ENCODE results near the gene EFTUD2.
A peak's percentile ranks its signal among the peaks of the same experiment; 100 is the strongest.

EFTUD2 gene

DNA sequence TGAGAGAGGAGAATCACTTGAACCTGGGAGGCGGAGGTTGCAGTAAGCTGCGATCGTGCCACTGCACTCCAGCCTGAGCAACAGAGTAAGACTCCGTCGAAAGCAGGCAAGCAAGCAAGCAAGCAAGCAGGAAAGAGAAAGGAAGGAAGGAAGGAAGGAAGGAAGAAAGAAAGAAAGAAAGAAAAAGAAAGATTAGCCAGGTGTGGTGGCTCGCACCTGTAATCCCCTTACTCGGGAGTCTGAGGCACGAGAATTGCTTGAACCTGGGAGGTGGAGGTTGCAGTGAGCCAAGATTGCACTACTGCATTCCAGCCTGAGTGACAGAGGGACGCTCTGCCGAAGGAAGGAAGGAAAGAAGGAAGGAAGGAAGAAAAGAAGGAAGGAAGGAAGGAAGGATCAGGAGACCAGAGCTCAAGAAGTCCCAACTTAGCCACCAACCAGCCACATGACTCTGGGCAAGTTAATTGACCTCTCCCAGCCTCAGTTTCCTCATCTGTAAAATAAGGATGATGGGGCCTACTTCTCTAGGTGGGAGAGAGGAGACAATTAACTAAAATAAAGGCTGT lies 9.6 kb upstream of the EFTUD2 start:
- H3K27me3 Mint-ChIP-seq (ENCODE audit: low read depth), result peaks cover 28% of the 10 kb centered on the region
- no peaks in the 10 kb centered on the region for H3K9me3 Mint-ChIP-seq
- H3K36me3 Mint-ChIP-seq (ENCODE audit: low read depth), result no peaks in the 10 kb centered on the region
- no peak overlapping the region for H3K4me3 Mint-ChIP-seq
- peaks cover 7% of the 10 kb centered on the region for H3K4me1 Mint-ChIP-seq (ENCODE audit: low read depth)
- H3K27ac Mint-ChIP-seq, result no peak overlapping the region

DNA sequence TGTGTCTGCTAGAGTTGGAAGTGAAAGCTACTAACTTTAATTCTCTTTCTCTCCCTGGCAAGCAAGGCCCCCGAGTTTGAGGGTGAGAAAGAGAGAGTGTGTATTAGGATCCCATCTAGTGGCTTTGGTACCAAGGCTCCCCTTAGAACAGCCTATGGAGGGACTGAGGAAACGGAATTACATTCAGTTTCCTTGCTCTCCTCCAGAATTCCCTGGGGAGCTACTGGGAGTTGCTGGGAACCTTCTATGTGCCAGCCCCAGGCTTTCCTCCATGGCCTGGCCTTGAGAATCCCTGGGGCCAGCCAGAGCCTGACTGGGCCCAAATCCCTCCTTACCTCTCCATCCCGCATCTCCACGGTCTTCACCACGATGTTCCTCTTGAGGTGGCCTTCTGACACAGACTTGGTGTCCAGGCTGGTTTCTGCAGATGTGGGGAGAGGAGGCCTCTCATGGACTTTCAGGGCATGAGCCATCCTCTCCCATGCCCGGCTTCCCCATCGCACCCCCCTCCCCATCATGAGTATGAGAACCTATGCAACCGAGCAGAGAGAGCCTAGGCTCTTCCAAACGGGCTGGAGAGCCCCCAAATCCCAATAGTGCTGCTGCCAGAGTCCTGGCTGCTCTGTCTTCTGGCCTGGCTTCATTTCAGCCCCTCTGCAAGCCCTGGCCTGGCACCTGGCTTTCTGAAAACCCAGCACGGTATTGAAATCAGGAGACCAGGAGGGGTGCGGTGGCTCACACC lies 8.7 kb upstream of the EFTUD2 start:
- Mint-ChIP-seq H3K4me3 (no peak overlapping the region), H3K4me1 (ENCODE audit: low read depth) (peaks cover 3% of the 10 kb centered on the region), H3K9me3 (no peaks in the 10 kb centered on the region), H3K27me3 (ENCODE audit: low read depth) (peaks cover 25% of the 10 kb centered on the region), H3K27ac (no peak overlapping the region), H3K36me3 (ENCODE audit: low read depth) (no peaks in the 10 kb centered on the region)

DNA sequence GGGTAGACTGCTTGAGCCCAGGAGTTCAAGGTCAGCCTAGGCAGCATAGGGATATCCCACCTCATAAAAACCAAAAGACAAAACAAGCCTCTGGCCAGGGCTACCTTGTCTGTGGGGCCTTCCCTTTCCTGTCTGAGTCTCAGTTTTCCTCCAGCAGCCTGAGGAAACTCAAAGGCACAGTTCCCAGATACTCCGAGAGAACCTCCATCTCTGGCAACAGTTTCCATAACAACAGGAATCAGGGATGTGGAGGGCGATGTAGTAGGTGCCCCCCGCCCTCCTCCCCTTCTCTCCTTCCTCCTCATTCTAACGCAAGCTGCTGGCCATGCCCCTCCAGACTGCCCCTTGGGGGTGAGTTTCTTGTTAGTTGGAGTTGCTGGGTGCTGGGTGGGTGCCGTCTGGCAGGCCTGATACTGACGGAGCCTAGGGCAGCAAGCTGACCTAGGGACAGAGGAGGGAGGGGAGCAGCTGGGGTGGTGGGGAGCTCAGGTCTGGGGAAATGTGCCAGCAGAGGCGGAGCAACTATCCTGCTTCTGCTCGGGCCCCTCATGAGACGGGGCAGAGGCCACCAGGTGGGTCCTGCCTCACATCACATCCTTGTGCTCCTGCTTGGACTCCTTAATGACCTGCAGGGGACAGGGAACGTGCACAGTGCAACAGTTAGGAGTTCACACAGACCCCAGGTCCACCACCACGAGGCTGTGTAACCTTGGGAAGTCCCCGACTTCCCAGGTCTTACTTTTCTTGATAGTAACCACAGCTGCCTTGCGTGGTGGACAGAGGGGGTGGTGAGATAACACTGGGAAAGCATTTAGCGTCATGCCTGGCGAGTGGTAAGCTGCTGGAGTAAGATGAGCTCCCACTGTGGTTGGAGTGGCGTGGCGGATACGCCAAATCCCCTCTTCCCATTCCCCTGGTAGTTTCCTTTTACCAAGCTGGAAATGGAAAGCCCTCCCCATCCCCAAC lies 7.8 kb upstream of the EFTUD2 start:
- Mint-ChIP-seq H3K36me3 (ENCODE audit: low read depth) (no peaks in the 10 kb centered on the region), H3K4me1 (ENCODE audit: low read depth) (no peaks in the 10 kb centered on the region), H3K4me3 (no peak overlapping the region), H3K27me3 (ENCODE audit: low read depth) (peaks cover 20% of the 10 kb centered on the region), H3K9me3 (no peaks in the 10 kb centered on the region), H3K27ac (no peak overlapping the region)

DNA sequence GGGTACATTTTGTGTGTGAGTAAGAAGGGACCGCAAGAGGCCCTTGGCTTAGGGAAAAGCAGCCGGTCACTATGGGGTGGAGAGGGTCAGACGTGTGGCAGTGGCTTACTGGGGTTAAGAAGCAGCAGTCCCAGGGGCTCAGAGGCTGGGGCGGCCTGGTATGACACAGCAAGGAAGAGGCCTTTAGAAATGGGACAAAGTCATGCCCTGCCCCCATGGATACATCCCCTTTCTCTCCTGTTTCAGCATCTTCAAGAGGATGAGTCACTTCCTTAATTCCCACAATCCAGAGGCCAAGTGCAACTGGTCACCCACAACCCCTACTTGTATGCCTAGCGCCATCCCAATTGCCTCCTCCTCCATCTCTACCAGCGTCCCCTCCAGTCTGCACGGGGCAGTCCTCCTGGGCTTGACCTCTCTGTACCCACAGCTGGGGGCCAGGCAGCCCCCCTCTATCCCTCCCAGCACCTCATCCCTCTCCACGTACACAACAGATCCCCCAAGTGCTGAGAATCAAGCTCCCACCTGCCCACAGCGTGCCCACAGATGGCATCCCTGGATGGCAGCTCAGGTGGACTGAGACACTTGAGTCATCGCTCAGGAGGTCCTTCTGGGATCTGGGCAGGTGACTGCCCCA lies 6.9 kb upstream of the EFTUD2 start:
- no peak overlapping the region for H3K4me3 Mint-ChIP-seq
- H3K4me1 Mint-ChIP-seq (ENCODE audit: low read depth), result no peaks in the 10 kb centered on the region
- peaks cover 23% of the 10 kb centered on the region for H3K27me3 Mint-ChIP-seq (ENCODE audit: low read depth)
- no peaks in the 10 kb centered on the region for H3K9me3 Mint-ChIP-seq
- no peaks in the 10 kb centered on the region for H3K36me3 Mint-ChIP-seq (ENCODE audit: low read depth)
- no peak overlapping the region for H3K27ac Mint-ChIP-seq

DNA sequence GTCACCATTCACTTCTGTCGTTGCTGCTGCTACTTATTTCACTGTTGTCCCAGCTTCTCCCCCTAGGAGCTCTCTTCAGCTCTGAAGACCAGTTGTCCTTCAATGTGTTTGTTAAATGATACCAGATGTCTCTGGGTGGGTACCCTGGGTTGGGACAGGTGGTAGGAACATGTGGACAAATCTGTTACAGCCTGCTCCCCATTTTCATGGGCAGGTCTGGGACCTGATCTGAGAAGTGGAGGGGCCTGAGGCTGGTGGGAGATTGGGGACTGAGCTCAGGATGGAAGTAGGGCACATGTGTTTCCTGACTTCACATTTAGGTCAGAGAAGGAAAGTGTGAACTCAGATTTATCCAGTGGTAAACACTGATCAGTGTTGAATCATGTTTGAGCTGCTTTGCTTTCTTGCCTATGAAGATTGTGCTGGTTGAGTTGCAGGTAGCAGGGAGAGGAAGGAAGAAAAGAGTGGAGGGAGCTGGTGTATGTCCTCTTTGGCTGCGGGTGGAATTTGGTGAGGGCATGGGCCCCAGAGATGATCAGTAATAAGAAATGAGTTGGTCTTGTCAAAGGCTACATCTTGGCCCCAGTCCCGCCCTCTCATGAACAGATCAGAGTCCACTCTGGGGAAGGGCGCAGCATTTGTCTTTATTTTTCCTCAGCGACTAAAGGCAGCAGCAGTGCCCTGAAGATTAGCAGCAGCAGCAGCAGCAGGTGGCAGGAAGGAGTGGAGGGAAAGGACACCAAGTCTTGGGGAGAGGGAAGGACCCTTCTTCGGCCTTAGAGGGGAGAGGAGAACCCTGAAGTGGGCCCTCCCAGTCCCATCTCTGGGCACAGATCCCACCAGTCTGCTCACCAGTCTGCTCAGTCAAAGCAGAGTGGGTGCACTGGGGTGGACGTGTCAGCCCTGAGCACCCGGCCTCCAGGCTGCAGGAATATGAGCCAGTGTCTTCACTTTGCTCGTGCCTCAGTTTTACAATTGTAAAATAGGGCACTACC lies 6.1 kb upstream of the EFTUD2 start:
- Mint-ChIP-seq H3K9me3 (no peaks in the 10 kb centered on the region), H3K27me3 (ENCODE audit: low read depth) (peaks cover 21% of the 10 kb centered on the region), H3K36me3 (ENCODE audit: low read depth) (no peaks in the 10 kb centered on the region), H3K4me1 (ENCODE audit: low read depth) (peaks cover 1% of the 10 kb centered on the region), H3K27ac (no peak overlapping the region), H3K4me3 (no peak overlapping the region)

DNA sequence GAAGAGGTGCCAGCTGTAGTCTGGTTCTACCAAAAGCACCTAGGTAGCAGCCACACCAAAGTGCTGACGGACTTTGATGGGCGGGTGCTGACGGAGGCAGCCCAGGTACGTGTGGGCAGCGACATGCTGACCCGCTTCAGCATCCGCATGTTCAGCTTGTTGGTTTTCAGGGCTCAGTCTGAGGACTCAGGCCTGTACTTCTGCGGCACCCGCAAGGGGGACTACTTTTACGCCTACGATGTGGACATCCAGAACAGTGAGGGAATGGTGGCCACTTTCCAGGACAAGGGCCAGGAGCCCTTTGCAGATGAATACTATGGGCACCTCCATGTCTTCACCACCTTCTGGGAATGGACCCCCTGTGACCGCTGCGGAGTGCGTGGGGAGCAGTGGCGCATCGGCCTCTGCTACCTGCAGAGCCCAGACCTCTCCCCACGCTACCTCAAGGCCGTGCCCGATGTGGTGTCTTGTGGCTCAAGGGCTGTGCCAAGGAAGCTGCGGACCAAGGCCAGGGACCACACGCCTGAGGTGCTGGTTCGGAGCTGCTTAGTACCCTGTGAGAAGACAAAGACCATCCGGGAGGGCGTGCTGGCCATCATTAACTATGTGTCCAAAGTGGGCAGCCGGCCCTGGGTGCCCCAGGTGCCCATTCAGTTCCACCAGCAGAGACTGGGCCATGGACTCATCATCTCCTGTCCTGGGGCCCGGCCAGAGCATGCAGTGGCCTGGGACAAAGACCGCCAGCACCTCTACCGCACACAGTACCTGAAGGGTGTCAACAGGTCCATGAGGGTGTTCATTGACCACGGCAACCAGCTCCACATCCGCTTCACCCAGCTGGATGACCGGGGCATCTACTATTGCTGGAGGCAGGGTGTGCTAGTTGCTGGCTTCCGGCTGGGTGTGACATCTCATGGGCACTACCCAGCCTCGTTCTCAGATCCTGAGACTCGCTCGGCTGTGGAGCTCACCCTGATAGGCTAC lies 5.0 kb upstream of the EFTUD2 start:
- no peak overlapping the region for H3K4me3 Mint-ChIP-seq
- H3K27ac Mint-ChIP-seq, result no peak overlapping the region
- no peaks in the 10 kb centered on the region for H3K9me3 Mint-ChIP-seq
- peaks cover 24% of the 10 kb centered on the region for H3K27me3 Mint-ChIP-seq (ENCODE audit: low read depth)
- H3K4me1 Mint-ChIP-seq (ENCODE audit: low read depth), result peaks cover 11% of the 10 kb centered on the region
- H3K36me3 Mint-ChIP-seq (ENCODE audit: low read depth), result no peaks in the 10 kb centered on the region

DNA sequence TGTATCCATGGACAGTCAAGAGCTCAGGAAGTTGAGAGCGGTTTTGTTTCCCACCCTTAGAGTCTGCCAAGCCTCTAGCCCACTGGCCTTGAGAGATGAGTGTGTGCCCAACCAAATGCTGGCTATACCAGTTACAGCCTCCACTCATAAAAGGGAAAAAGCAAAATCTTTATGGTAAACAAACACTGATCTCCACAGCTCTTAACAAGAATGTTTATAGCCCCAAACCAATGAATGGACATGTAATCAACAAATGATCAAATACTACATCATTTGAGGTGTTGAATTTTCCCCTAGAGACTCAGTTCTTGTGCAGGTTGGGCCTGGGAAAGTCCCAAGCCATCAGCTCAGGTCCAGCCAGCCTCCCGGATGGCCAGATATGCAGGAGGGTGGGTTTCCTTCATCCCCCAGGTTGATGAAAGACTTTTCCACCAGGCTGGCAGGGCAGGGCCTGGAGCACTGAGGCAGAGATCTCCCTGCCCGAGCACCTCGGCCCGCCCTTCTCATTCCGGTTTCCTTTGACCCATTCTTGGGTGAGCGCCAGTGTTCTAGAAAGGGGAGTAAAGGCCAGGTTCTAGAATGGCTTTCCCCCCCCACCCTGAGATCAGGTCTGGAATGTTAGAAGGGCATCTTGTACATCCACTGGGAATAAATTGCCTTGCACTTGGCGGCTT lies 3.9 kb upstream of the EFTUD2 start:
- H3K27ac Mint-ChIP-seq, result no peak overlapping the region
- peaks cover 16% of the 10 kb centered on the region for H3K4me1 Mint-ChIP-seq (ENCODE audit: low read depth)
- H3K27me3 Mint-ChIP-seq (ENCODE audit: low read depth), result peaks cover 21% of the 10 kb centered on the region
- H3K4me3 Mint-ChIP-seq, result no peak overlapping the region
- H3K9me3 Mint-ChIP-seq, result no peaks in the 10 kb centered on the region
- H3K36me3 Mint-ChIP-seq (ENCODE audit: low read depth), result peaks cover 3% of the 10 kb centered on the region

DNA sequence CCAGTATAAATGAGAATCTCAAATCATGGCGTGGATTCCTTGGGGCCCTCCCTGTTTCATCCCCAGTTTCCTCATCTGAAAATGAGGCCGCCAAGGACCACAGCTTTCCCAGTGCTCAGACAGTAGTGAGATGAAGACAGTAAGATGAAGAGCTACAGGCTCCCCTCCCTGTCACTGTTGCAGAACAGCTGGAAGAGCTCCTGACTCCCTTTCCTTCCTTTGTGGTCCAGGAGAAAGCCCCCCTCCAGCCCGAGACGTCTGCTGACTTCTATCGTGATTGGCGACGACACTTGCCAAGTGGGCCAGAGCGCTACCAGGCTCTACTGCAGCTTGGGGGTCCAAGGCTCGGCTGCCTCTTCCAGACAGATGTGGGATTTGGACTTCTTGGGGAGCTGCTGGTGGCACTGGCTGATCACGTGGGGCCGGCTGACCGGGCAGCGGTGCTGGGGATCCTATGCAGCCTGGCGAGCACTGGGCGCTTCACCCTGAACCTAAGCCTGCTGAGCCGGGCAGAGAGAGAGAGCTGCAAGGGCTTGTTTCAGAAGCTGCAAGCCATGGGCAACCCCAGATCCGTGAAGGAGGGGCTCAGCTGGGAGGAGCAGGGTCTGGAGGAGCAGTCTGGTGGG lies 3.0 kb upstream of the EFTUD2 start:
- Mint-ChIP-seq H3K27ac (no peak overlapping the region), H3K4me3 (no peak overlapping the region), H3K4me1 (ENCODE audit: low read depth) (peaks cover 16% of the 10 kb centered on the region), H3K36me3 (ENCODE audit: low read depth) (peaks cover 3% of the 10 kb centered on the region), H3K27me3 (ENCODE audit: low read depth) (peaks cover 21% of the 10 kb centered on the region), H3K9me3 (no peaks in the 10 kb centered on the region)

DNA sequence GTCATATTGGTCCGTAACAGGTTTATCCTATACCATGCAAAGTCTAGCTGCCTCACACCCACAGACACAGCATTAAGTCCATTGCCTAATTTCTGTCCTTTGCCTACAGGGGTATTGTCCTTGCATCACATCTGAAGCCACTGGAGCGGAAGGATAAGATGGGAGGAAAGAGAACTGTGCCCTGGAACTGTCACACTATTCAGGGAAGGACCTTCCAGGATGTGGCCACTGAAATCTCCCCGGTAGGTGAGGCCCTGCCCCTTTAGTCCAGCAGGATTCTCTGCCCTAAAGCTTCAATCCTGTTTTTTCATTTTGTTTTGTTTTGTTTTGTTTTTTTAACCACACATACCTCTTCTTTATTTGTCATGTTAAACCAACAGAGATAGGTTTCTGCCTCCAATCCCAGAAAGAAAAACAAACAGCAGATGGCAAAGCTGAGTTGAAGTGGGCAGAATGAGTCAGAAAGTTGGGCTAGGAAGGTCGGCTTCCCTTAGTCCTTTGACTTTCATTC lies 2.2 kb upstream of the EFTUD2 start:
- Mint-ChIP-seq H3K4me1 (ENCODE audit: low read depth) (peaks cover 16% of the 10 kb centered on the region), H3K36me3 (ENCODE audit: low read depth) (peaks cover 3% of the 10 kb centered on the region), H3K27me3 (ENCODE audit: low read depth) (peaks cover 21% of the 10 kb centered on the region), H3K4me3 (no peak overlapping the region), H3K27ac (no peak overlapping the region), H3K9me3 (no peaks in the 10 kb centered on the region)

DNA sequence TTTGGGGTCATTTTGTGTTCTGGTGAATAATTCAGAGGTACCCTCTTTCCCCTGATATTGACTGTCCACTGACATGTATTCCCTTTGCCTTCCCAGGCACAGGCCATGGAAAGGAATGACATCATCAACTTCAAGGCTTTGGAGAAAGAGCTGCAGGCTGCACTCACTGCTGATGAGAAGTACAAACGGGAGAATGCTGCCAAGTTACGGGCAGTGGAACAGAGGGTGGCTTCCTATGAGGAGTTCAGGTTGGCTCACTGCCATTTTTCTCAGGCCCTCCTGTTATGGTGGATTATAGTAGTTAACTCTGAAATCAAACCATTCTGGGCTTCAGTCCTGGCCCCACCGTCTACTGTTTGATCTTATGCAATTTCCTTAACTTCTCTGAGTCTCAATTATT lies 1.6 kb upstream of the EFTUD2 start:
- no peak overlapping the region for H3K27ac Mint-ChIP-seq
- H3K4me3 Mint-ChIP-seq, result no peak overlapping the region
- H3K36me3 Mint-ChIP-seq (ENCODE audit: low read depth), result peaks cover 3% of the 10 kb centered on the region
- peaks cover 19% of the 10 kb centered on the region for H3K4me1 Mint-ChIP-seq (ENCODE audit: low read depth)
- H3K9me3 Mint-ChIP-seq, result no peaks in the 10 kb centered on the region
- peaks cover 21% of the 10 kb centered on the region for H3K27me3 Mint-ChIP-seq (ENCODE audit: low read depth)

DNA sequence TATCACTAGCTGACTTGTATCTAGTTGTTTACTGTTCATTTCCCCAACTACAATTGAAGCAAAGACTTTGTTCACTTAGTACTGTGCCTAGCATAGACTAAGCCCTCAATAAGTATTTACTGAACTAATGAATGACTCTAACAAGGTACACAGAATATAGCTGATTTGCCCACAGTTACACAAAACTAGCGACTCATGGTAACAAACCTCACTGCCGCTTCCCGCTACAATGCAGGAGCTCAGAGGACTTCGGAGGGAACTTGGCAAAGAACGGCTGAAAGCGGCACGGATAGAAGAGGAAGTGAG lies 524 bp downstream of the EFTUD2 start:
- no peaks in the 10 kb centered on the region for H3K9me3 Mint-ChIP-seq
- H3K4me3 Mint-ChIP-seq, result peak overlapping the region; percentile 91
- H3K36me3 Mint-ChIP-seq (ENCODE audit: low read depth), result peaks cover 10% of the 10 kb centered on the region
- peaks cover 23% of the 10 kb centered on the region for H3K4me1 Mint-ChIP-seq (ENCODE audit: low read depth)
- H3K27me3 Mint-ChIP-seq (ENCODE audit: low read depth), result peaks cover 21% of the 10 kb centered on the region
- H3K27ac Mint-ChIP-seq, result peak overlapping the region; percentile 98

DNA sequence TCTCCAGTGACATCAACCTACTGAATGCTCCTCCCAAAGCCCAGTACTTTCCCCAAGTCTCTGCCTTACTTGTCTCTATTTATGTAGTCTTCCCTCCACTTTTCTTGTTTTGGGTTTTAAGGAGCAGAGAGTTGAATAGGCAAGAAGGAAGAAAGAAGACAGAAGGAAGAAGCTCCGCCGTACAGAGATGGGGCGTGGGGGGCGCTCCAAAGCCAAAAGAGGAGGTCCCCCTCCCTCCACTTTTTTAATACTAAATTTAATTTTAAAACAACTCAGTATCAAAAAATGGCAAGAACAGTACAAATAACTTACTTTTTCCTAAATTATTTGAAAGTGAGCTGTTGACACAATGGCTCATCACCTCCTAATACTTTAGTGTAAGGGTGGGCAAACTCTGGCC lies 4.6 kb downstream of the EFTUD2 start:
- Mint-ChIP-seq H3K4me3 (no peak overlapping the region), H3K9me3 (no peaks in the 10 kb centered on the region), H3K36me3 (ENCODE audit: low read depth) (peaks cover 16% of the 10 kb centered on the region), H3K4me1 (ENCODE audit: low read depth) (peaks cover 18% of the 10 kb centered on the region), H3K27ac (no peak overlapping the region), H3K27me3 (ENCODE audit: low read depth) (peaks cover 2% of the 10 kb centered on the region)
